ENCODE data around the gene RETREG1.

GRCh38 chr5:16552666-16553343 lies 64.0 kb downstream of the RETREG1 start:
- TF ChIP-seq POLR2AphosphoS5 (IDR thresholded peaks at IDR 0.05; ENCODE audit: borderline replicate concordance, low read depth, low read length): no peak
- TF ChIP-seq EZH2 (IDR thresholded peaks at IDR 0.05): no peak
